Epithelial cell of proximal tubule (primary cell): ENCODE results near the gene ELMOD1. TPM values are rescaled to one million over a fixed set of nuclear protein-coding genes. Genes with fewer than 3 reads are reported as not detected.
A peak's percentile ranks its signal among the peaks of the same experiment; 100 is the strongest.

Experiments used
- DNase-seq: peaks from one replicate; pipeline ENCODE4 v3.0.0-alpha.2; 2011; ENCODE audit warnings: low read depth
- H3K4me3 ChIP-seq: 2 replicates; pipeline ENCODE4 v1.5.1; 2011; ENCODE audit warnings: low read depth, mild to moderate bottlenecking, low read length
- CTCF ChIP-seq: conservative IDR thresholded peaks from 2 replicates; pipeline ENCODE4 v1.5.1; 2012; ENCODE audit warnings: low read depth, mild to moderate bottlenecking, low read length
- total RNA-seq: library from RNA; depleted of rRNA; stranded (reverse); fragments of >200 nt; gene quantifications from 2 replicates; pipeline ENCODE4 v1.2.3, GENCODE V29; 2015

ELMOD1 gene
- total RNA-seq, 1 donor from 2014 or later: not detected

GRCh38 chr11:107705027-107705426 lies 114.1 kb downstream of the ELMOD1 start:
- no peak for TF ChIP-seq CTCF
- H3K4me3 ChIP-seq: no peak overlapping the region
- DNase-seq: peak; percentile 86

- H3K4me3 ChIP-seq: no peak overlapping the region
- no peak for DNase-seq
- no peak for TF ChIP-seq CTCF
These were observed 115.6 kb downstream of the ELMOD1 start for GRCh38 chr11:107706531-107706930.

GRCh38 chr11:107707215-107707671 lies 116.3 kb downstream of the ELMOD1 start:
- TF ChIP-seq CTCF: no peak
- DNase-seq: peak; percentile 59

GRCh38 chr11:107707807-107708206 lies 116.9 kb downstream of the ELMOD1 start:
- no peak for DNase-seq
- no peak for TF ChIP-seq CTCF
- H3K4me3 ChIP-seq: no peak overlapping the region

More at GRCh38 chr11:107707215-107707671, 116.3 kb downstream of the ELMOD1 start:
- H3K4me3 ChIP-seq: no peak overlapping the region

GRCh38 chr11:107708792-107709191 lies 117.8 kb downstream of the ELMOD1 start:
- TF ChIP-seq CTCF: no peak
- no peak for DNase-seq
- no peak overlapping the region for H3K4me3 ChIP-seq

- no peak overlapping the region for H3K4me3 ChIP-seq
- DNase-seq: no peak
- no peak for TF ChIP-seq CTCF
These were observed 119.4 kb downstream of the ELMOD1 start for GRCh38 chr11:107710301-107710700.
